Activated CD8-positive, alpha-beta memory T cell treated with anti-CD3 and anti-CD28 coated beads, Interleukin-2, amount 50 U/mL, for 24 hours (primary cell): ENCODE measurements around the gene GNG7.
"Not testable (repeated sequence)": the region's sequence is repeated elsewhere in the genome, so short reads cannot be mapped to it uniquely, and the experiment has no call there.

Source experiments
- DNase-seq: peaks from one replicate; pipeline ENCODE4 v3.0.0-alpha.2; 2020; ENCODE audit errors: extremely low read depth

The GNG7 gene

DNA sequence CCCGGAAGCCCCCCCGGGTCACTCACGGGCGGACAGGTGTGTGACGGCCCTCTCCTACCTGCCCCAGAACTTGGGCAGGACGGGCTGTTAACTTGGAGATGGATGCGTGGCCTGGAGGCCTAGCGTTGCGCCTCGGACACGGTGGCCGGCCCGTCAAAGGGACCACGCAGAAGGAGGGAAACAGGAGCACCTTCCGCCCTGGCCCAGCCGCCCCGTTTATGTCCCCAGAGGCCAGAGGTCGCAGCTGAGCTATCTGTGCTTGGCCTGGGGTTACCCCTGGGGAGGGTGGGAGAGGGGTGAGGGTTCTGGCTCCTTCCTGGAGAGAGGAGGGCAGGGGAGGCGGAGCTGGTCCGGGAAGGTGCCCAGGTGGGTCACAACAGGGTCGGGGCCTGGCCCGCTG lies 190.9 kb downstream of the GNG7 start:
- no peak for DNase-seq

DNA sequence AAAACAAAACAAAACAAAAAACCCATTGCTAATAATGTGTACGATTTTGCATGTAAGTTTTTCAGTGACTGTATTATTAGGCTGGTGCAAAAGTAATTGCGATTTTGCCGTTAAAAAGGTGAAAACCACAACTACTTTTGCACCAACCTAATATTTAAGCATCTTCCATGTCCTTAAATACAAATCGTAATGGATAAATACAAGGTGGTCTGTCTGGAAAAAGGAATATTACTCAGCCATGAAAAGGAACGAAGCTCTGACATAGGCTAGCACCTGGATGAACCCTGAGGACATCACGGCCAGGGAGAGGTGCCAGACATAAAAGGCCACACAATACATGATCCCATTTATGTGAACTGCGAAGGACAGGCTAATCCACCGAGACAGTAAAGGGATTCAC lies 193.4 kb downstream of the GNG7 start:
- no peak for DNase-seq

DNA sequence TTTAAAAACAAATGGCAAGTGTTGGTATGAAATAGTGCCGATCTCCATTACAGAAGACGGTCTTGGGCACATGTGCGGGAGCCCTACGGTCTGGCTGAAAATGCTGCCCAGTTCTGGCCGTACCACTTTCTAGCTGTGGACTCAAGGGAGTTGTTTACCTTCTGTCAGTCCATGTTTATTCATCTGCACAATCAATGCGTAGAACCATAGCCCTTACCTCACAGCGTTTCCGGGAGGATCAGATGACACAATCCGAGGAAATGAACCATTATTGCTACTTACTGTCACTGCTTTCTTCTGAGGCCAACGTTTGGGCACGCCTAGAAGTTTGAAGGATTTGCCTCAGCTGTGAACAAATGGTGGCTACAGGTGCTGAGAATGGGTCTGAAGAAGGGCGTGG lies 195.4 kb downstream of the GNG7 start:
- DNase-seq: no peak

DNA sequence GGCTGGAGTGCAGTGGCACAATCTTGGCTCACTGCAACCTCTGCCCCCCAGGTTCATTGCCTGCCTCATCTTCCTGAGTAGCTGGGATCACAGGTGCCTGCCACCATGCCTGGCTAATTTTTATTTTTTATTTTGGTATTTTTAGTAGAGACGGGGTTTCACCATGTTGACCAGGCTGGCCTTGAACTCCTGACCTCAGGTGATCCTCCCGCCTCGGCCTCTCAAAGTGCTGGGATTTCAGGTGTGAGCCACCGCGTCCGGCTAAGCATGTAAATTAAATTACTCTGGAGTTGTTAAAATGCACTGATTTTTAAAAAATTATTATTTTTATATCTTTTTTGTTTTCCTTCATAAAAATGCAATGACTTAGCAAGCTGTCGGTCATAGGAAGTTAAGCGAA lies 195.8 kb downstream of the GNG7 start:
- not testable (repeated sequence) for DNase-seq

DNA sequence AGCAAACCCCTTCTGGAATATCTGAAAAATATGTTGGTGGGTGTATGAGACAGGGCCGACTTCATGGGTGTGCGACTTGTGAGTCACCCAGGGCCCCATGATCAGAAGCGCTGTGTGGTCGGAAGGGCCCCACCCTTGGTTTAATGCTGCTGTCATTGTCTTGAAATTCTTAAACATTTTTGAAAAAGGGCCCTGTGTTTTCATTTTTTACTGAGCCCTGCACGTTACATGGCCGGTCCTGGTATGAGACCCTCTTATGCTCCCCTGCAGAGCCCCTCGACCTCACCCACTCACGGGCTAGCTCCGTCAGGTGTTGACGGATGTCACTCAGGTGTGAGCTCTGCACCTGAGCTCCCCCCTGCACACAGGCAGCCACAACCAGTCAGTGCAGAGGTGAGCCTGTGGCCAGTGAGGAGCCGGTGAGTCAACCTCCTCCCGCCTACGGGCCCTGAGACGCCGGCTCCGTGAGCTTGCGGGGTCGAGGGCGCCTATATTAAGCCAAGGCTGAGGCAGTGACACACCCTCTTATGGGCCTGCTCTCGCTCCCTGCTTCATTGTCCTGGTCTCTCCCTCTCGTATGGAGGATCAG lies 198.9 kb downstream of the GNG7 start:
- peak; percentile 40 for DNase-seq

DNA sequence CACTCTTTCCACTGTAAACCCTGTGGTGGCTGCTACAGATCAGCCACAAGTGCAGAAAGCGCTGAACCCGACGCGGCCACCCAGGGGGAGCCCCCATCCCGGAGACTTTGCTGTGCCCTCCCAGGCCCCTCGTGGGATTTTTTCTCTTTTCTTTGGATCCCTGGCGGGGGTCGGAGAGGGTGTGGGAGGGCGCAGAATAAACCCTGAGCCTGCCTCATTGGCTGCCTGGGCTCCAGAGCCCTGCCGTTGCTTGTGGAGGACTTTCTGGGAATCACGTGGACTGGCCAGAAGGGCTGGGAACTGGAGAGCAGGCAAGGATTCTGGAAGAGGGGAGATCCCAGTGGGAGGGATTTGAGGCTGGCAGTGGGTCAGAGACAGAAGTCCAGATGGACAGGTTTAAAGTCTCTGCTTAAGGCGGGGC lies 201.6 kb downstream of the GNG7 start:
- DNase-seq: no peak

DNA sequence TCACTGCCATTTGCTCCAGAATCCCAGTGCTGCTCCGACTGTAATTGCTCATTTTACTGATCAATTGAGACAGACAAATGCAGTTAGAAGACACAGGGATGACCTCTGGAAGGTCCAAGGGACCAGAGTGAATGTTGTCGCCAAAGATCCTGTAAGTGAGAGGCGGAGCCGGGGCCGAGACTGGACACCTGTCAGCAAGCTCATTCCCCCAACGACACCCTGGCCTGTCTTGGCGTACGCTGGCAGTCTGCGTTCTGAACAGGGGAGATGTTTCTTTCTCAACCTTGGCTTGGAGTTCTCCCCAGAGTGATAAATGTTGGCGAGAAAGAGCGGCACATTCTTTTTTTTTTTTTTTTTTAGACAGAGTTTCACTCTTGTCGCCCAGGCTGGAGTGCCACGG lies 202.3 kb downstream of the GNG7 start:
- DNase-seq: no peak

DNA sequence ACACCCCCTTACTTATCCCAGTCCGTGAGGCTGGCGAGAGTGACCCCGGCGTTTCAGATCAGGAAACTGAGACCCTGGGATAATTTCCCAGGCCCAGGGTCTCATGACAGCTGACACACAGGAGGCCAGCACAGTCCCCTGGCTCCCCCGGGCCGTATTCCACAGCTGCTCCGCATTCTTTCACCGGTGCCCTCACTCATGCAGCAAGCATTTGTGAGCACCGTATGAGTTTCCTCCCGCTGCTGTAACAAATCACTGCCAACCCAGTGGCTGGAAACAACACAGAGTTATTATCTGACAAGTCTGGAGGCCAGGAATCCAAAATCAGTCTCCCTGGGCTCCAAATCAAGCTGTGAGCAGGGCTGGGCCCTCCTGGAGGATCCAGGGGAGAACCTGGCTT lies 205.3 kb downstream of the GNG7 start:
- no peak for DNase-seq

DNA sequence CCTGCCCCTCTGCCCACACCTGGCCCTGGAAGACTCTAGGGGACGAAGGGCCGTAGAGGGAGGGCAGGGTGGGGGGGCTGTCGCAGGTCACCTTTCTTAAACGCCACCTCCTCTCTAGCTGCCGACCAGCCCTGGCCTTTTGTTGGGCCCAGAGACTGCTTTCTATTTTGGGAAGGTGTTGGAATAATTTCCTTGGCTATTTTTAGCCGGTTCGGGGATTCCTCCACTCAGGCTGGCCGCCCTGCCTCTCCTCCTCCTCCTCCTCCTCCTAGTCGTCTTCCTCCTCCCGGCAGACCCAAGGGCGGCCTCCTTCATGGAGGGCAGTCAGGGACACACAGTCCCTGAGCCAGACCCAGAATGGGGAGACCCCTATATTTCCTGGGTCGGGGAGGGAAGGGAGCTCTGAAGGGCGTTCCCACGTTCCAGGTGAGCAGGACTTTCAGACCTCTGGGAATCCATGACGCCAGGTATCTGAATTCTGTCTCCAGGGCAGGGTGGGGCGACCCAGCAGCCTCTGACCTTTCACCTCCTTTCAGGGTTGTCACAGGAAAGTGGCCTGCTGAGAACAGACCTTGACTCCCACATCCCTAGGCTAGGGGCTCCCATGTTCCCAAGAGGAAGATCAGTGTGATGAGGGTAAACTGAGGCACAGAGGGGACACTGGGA lies 206.7 kb downstream of the GNG7 start:
- DNase-seq: no peak

DNA sequence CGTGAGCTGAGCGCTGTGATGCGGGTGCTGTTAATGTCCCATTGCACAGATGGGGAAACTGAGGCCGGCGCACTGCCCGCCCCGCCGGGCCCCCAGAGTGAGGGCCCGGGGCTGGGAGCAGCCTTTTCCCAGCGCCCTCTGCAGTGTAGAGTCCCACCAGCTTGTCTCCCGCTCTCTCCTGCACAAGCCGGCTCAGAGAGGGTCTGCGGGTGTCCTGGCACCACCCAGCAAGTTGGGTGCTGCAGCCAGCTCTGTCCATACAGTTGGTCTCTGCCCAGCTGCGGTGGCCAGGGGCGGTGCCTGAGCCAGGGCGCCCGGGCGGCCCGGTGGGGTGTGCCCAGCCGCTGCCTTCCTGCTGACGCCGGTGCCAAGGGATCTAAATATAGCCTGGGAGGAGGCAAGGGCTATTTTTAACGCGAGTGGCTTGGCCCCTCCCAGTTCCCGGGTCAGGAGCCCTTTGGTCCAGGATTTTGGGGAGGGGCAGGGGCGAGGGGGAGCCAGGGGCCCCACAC lies 207.3 kb downstream of the GNG7 start:
- no peak for DNase-seq

DNA sequence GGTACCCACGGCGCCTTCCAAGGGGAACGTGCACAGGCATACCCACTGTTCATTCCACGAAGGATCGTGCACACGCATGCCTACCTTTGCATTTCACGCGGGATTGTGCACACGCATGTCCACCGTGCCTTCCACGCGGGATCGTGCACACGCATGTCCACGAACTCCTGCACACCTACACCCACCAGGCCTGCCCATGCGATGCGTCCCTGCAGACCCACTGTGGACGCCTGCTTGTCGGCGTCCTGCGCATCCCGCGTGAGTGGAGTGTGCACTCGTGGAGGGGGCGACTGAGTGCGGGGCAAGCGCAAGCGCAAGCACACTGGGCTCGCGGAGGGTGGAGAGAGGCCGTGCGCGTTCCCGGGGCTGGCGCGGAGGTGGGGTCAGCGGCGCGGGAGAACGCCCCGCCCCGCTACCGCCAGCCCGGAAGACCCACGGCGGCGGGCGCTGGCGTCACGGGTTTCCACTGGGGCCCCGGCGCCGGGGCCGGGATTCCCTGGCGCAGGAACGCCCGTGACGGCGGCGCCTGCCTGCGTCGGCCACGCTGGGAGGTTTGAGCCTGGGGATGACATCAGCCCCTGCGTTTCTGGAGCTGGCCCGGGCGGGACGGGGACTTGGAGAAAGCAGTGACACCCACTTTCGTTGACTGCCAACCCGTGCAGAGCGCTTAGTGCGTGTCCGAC lies 207.9 kb downstream of the GNG7 start:
- DNase-seq: no peak

DNA sequence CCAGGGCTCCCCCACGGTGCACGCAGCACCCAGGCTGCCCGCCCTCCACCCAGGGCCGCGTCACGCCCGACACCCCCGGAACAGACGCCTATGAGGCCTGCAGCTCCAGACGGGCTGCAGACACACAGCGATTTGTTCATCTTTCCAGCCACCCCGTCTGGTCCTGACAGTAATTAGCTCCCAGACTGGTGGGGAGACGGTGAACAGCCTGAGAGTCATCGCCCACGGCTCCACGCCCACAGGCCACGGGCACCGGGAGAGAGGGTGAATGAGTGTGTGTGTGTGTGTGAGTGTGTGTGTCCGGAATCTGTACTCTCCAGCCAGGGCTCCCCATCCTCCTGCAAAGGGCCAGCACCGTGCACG lies 208.4 kb downstream of the GNG7 start:
- no peak for DNase-seq

DNA sequence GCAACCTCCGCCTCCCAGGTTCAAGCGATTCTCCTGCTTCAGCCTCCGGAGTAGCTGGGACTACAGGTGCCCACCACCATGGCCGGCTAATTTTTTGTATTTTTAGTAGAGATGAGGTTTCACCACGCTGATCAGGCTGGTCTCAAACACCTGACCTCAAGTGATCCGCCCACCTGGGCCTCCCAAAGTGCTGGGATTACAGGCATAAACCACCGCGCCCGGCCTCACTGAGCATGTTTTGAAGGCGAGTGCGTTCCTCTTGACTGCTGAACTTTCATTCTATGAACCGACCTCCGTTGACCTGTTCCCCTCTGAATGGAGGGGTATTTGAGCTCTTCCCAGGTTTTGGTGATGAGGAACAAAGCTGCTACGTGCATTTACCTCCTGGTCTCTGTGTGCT lies 209.0 kb downstream of the GNG7 start:
- not testable (repeated sequence) for DNase-seq

DNA sequence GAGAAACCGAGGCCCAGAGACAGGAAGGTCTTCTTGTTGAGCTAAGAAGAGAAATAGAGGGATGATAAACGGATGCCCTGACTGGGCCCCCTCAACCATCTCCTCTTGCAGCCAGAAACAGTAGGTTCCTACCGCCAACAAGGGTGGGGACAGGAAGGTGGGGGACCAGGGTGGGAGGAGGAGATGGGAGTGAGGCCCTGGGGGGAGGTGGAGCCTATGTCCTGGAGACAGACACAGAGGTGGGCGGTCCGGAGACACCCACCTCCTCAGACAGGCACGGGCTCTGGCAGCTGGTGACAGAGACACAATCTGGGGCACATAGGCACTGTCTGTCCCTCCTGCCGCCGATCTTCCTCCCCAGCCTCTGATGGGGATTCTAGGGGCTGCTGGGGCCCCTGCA lies 209.6 kb downstream of the GNG7 start:
- DNase-seq: no peak

DNA sequence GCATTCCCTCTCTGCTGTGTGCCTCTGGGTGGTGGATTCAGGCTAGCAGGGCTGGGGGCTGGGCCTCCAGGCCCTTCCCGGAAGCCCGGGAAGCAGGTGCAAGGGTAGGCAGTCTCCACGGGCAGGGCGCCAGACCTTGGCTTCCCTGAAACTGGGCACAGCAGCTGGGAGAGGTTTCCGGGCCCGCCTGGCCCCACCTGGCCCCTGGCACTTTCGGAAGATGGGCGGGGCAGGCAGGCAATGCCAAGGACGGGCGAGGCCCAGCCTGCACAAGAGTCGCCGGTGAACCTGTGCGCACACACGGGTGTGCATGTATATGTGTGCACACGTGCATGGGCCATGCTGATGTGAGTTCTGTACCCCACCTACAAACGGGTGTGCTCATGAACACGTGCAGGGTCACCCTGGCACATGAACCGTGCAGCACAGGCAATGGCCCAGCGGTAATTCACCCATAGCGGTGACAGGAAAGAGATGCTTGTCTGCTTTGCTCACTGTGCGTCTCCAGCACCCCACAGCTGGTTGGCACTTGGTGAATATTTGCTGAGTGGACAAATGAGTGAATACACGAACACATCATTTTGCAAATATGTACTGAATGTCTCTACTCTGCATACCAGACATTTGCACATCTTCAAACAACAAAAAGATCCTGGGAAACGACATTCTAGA lies 211.2 kb downstream of the GNG7 start:
- DNase-seq: no peak

DNA sequence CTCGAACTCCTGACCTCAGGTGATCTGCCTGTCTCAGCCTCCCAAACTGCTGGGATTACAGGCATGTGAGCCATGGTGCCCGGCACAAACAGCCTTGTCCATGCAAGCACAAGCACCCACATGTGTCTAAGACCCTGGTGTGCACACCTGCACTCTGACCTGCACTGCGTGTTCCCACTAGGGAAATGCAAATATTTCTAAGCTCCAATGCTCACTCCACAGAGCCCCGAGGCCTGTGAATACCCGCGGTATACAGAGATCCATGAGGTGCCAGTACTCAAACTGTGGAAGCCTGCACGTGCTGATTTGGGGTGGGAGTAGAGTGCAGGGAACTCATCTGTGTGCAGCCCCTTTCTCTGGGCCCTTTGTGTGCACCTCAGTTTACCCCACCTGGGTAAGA lies 211.8 kb downstream of the GNG7 start:
- no peak for DNase-seq

DNA sequence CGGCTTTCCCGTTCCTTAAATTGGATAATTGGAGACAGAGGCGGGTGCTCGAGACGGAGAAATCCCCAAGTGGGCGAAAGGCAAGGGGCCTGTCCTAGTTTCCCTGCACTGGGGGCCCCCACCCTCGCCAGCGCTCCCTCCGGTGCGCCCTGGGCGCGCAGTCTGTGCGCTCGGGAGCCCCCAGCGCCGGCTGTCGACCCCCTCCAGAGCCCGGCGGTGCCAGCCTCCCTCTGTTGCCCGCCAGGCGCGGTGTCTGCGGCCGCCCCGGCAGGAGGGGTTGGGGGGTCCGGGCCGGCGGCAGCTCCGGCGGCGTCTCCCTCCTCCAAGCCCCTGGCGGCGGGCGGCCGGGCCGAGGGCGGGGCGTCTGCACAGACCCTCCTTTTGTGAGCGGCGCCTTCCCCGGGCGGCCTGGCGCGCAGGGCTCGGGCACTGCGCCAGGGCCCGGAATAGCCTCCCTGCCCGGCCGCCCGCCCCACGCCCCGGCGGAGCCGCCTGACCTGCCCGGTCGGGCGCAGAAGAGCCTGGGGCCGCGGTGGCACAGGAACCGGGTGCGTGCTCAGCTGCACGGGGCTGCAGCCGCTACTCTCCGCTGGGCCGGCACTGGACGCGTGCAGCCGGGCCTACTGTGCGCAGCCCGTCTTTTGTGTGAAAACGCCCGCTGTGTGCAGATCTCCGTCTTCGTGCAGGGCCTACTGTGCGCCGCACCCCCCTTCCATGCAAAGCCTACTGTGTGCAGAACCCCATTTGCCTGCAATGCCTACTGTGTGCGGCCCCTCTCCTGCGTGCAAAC lies 213.4 kb downstream of the GNG7 start:
- no peak for DNase-seq

DNA sequence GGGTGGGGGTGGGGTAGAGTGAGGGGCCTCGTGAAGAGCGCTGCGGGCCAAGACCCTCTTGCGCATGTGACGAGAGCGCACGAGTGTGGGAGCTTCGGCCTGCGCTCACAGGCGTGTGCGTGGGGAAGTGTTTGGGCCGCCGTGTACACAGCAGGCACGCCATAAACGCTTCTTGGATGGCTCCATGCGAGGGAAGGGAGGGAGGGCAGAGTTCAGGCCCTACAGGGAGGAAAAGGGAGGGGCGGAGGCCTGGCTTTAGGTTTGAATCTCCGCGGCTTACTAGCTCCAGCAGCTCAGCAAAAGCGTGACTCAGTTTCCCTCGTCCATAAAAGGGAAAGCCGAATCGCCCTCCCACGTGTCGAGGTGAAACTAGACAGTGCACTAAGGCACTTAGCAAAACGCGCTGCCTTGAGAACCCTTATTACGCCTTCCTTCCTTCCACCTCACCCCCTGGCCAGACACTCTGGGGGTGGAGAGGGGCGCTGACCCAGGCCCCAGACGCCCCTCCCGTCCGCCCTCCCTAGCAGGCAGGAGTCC lies 214.0 kb downstream of the GNG7 start:
- DNase-seq: no peak

DNA sequence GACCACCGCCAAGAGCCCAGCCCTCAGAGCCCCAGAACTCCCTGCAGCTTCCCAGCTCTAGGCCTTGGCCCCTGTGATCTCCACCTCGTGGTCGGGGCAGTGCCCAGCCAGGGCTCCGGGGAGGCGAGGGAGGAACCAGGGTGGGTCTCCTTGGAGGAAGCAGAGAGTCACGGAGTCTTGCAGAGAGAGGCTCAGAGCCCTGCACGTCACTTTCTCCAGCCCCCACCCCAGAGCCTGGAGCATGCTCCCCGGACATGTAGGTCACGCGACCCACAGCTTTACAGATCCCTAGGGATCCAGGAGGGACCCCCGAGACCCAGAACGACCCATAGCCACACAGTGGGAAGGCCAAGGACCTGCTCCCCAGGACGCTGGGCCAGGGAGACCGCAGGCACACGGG lies 214.7 kb downstream of the GNG7 start:
- DNase-seq: no peak

DNA sequence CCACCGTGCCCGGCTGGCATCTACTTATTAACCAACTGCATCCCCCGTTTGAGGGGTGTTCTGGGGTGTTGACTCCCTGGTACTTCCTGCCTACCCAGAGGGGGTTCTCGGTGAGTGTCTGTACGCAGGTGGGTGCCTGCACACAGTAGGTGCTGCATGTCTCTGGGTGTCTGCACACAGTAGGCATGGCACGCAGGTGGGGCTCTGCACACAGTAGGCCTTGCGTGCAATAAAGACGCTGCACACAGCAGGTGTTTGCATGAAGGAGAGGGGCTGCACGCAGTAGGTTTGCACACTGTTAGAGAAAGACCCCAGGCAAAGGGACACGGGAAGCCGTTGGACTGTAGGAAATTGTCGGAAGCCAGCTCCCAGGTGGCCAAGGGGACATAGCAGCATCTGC lies 215.4 kb downstream of the GNG7 start:
- no peak for DNase-seq

DNA sequence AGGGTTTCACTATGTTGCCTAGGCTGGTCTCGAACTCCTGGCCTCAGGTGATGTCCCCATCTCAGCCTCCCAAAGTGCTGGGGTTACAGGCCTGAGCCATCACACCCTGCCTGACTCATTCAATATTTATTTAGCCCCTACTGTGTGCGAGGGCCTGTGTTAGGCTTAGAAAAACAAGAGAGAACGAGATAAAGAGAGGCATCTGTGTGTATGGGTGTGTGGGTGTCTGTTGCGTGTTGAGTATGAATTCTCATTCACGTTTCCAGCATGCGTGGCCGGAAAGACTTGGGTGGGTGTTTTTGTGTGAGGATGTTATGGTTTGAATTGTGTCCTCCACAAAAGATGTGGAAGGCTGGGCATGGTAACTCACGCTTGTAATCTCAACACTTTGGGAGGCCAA lies 217.1 kb downstream of the GNG7 start:
- DNase-seq: no peak
